Tibial artery (tissue), 4 donors: ENCODE results near the gene LTB.

Source experiments
- DNase-seq, 2 donors: peaks; one replicate each; pipeline ENCODE4 v3.0.0-alpha.2; 2019
- H3K27ac ChIP-seq, 2 donors: fragments of 200-600 bp; sonication (generic) in 1 of 2; 1 replicate in 1 of 2; 2 replicates in 1 of 2; pipeline ENCODE4 v1.5.1; 2018 to 2019; ENCODE audit warnings: mild to moderate bottlenecking in 1 of 2
- H3K27me3 ChIP-seq, 2 donors: fragments of 200-600 bp; sonication (generic) in 1 of 2; one replicate each; pipeline versions ENCODE4 v1.5.1 to v1.6.0; 2016 to 2019
- H3K36me3 ChIP-seq, 3 donors: fragments of 200-600 bp; sonication (generic) in 2 of 3; one replicate each; pipeline ENCODE4 v1.5.1; 2016 to 2019; ENCODE audit warnings: mild to moderate bottlenecking in 2 of 3
- H3K4me1 ChIP-seq, 4 donors: fragments of 200-600 bp; sonication (generic) in 2 of 4; 1 replicate in 3 of 4; 2 replicates in 1 of 4; pipeline ENCODE4 v1.5.1; 2016 to 2019
- H3K4me3 ChIP-seq, 2 donors: fragments of 200-600 bp; sonication (generic) in 1 of 2; 1 replicate in 1 of 2; 2 replicates in 1 of 2; pipeline ENCODE4 v1.5.1; 2018 to 2019; ENCODE audit warnings: mild to moderate bottlenecking in 2 of 2
- H3K9me3 ChIP-seq, 3 donors: fragments of 200-600 bp; sonication (generic) in 1 of 3; one replicate each; pipeline ENCODE4 v1.5.1; 2016 to 2019
- intact Hi-C: fragments of 100-400 bp; cut with DNase I; formaldehyde crosslinking; loops from one replicate; pipeline ENCODE4 v1.15.0; 2023; ENCODE audit warnings: low total_unique reads
- TF ChIP-seq, protein P1 (sequence below), 2 experiments: fragments of 200-600 bp in 1 of 2; fragments of 450-650 bp in 1 of 2; IDR thresholded peaks; one replicate each; pipeline ENCODE4 v1.5.1; 2017 to 2019; ENCODE audit warnings: antibody characterized with exemption in 2 of 2, mild to moderate bottlenecking in 1 of 2, moderate library complexity in 1 of 2

Gene LTB

DNA sequence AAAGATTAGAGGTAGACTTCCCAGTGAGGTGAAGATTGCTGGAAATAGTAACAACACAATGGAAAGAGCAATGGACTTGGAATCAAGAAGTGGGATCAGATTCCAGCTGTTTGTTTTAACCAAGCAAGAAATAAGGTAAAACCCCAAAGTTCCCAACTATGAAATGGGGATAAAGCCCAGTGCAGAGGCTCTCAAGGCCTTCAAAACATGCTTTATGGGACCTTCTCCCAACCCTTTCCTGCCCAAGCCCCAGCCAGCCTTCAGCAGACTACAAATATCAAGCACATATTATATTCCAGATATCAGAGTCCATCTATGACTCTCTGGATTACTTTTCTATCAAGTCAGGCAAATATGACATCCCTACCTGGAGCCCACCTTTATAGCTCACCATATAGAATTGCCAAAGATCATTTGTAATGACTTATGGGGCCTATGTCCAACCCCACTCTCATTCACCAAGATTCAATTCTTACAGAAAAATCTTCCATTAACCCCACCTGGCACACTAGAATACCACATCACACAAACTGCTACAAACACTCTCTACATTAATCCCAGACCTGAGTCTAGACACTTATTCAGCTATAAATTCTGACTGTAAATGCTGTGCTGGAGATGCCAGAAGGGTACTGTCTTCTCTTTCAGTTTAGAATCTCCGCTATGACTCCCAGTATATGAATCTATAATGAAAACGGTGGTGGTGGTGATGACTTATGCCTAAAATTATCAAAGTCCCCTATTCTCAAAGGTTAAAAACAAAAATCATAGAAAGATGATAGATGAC is 46.5 kb downstream of the LTB start:
- Histone ChIP-seq H3K27me3 (no peaks in the 10 kb centered on the region), H3K9me3 (no peaks in the 10 kb centered on the region), H3K27ac (no peak overlapping the region), H3K4me1 (peaks cover 0 to 26% (median 23%) of the 10 kb centered on the region in 4 donors), H3K36me3 (peaks cover 82 to 97% (median 95%) of the 10 kb centered on the region in 3 donors), H3K4me3 (no peak overlapping the region)
- no peak for DNase-seq
- intact Hi-C loops, result no loop called here
- TF ChIP-seq, protein P1, sequence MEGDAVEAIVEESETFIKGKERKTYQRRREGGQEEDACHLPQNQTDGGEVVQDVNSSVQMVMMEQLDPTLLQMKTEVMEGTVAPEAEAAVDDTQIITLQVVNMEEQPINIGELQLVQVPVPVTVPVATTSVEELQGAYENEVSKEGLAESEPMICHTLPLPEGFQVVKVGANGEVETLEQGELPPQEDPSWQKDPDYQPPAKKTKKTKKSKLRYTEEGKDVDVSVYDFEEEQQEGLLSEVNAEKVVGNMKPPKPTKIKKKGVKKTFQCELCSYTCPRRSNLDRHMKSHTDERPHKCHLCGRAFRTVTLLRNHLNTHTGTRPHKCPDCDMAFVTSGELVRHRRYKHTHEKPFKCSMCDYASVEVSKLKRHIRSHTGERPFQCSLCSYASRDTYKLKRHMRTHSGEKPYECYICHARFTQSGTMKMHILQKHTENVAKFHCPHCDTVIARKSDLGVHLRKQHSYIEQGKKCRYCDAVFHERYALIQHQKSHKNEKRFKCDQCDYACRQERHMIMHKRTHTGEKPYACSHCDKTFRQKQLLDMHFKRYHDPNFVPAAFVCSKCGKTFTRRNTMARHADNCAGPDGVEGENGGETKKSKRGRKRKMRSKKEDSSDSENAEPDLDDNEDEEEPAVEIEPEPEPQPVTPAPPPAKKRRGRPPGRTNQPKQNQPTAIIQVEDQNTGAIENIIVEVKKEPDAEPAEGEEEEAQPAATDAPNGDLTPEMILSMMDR (IDR thresholded peaks at IDR 0.05), result no peak

DNA sequence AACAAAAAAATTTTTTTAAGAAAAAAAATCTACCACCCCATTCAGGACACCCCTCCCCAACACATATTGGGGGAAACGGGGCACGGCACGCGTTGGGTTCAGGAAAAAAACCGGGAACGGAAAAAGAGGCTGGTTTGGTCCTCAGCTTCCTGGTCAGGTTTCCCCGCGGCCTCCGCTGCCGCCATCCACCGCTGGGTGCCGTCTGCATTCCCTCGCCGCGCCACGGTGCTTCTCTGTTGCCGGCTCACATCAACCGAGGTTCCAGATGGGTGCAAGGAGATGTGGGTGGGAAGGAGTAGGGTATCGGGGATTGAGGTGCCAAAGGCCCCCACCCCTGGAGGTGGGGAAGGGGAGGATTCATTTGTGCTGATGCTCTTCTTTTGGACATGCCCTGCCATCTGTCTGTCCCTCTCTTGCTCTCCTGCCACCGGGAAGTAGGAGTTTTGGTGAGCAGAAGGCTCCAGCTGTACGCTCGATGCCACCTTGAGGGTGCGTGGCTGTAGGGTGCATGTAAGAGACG is 47.6 kb downstream of the LTB start:
- Histone ChIP-seq H3K27me3 (no peaks in the 10 kb centered on the region), H3K27ac (no peak overlapping the region), H3K4me3 (no peak overlapping the region), H3K4me1 (peaks cover 0 to 15% (median 11%) of the 10 kb centered on the region in 4 donors), H3K9me3 (no peaks in the 10 kb centered on the region), H3K36me3 (peaks cover 79 to 100% (median 99%) of the 10 kb centered on the region in 3 donors)
- DNase-seq, result no peak
- TF ChIP-seq, protein P1 (IDR thresholded peaks at IDR 0.05), result no peak
- intact Hi-C loops, result no loop called here

DNA sequence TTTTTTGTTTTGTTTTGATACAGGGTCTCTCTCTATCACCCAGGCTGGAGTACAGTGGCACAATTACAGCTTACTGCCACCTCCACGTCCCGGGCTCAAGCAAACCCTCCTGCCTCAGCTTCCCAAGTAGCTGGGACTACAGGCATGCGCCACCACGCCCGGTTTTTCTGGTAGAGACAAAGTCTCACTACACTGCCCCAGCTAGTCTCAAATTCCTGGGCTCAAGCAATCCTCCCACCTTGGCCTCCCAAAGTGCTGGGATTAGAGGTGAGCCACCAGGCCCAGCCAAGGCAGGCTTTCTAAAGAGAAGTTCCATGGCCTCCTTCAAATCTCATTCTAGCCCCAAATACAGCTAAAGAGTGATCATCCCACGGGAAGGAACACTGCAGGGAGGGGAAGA is 48.2 kb downstream of the LTB start:
- Histone ChIP-seq H3K4me1 (peaks cover 0 to 9% (median 6%) of the 10 kb centered on the region in 4 donors), H3K27ac (no peak overlapping the region), H3K4me3 (no peak overlapping the region), H3K9me3 (no peaks in the 10 kb centered on the region), H3K36me3 (peaks cover 74 to 98% (median 97%) of the 10 kb centered on the region in 3 donors), H3K27me3 (no peaks in the 10 kb centered on the region)
- TF ChIP-seq, protein P1 (IDR thresholded peaks at IDR 0.05), result no peak
- intact Hi-C loops, result no loop called here
- DNase-seq, result no peak

DNA sequence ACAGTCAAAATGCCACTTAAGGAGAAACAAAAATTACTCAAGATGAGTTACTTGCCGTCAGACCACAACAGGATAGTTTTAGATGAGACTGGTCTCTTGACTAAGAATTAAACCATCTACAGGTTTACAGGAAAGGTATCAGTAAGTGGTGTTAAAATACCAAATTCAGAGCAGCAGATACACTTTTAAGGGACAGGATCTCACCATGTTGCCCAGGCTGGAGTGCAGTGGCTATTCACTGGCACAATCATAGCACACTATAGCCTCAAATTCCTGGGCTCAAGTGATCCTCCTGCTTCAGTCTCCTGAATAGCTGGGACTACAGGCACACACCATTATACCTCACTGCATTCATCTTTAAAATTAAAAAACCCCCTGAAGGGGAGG is 48.8 kb downstream of the LTB start:
- peaks cover 71 to 93% (median 91%) of the 10 kb centered on the region in 3 donors for H3K36me3 ChIP-seq
- intact Hi-C loops, result no loop called here

DNA sequence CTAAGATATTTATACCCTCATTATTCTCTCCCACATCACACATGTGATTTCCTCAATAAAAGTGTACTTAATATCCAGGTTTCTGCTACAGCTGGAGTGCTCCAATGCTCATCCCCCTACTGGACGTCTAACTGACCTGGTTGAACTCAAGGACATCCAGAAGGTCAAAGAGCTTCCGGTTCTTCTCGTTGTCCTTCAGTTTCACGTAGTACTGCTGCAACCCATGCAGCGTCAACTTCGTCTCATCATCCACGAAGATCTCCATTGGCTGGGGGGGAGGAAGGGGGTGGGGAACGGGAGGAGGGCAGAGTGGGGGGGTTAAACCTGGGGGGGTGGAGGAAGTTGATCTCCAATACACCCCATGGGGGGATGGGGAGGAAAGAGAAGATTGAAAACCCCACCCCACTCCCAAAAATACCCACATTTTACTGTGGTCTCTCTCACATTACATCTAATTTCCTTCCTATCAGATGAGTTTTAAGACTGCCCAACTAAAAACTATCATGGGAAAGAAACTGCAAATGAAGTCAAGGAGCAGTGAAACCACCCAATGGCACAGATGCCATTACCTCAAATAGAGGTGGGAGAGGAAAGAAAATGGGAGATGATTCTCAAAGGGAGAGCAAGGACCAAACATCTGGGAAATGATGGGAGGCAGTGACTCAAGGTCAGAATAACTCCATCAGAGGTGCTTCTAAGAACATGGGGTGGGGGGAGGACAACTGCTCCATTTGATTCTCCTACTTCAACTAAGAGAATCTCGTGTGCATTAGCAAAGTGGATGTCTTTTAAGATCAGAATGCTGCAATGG is 49.4 kb downstream of the LTB start:
- H3K4me1 ChIP-seq, result no peaks in the 10 kb centered on the region
- TF ChIP-seq, protein P1 (IDR thresholded peaks at IDR 0.05), result no peak
- no peaks in the 10 kb centered on the region for H3K27me3 ChIP-seq
- H3K27ac ChIP-seq, result no peak overlapping the region
- intact Hi-C loops, result no loop called here
- no peak for DNase-seq
- no peaks in the 10 kb centered on the region for H3K9me3 ChIP-seq
- no peak overlapping the region for H3K4me3 ChIP-seq
- peaks cover 71 to 87% (median 85%) of the 10 kb centered on the region in 3 donors for H3K36me3 ChIP-seq

More for the DNA sequence above, 48.8 kb downstream of the LTB start:
- peaks cover 0 to 3% (median under 1%) of the 10 kb centered on the region in 4 donors for H3K4me1 ChIP-seq
- no peaks in the 10 kb centered on the region for H3K27me3 ChIP-seq
- no peak overlapping the region for H3K4me3 ChIP-seq
- H3K27ac ChIP-seq, result no peak overlapping the region
- DNase-seq, result no peak
- TF ChIP-seq, protein P1 (IDR thresholded peaks at IDR 0.05), result no peak
- no peaks in the 10 kb centered on the region for H3K9me3 ChIP-seq
